Activated CD4-positive, alpha-beta T cell treated with anti-CD3 and anti-CD28 coated beads, Interleukin-2, amount 10 ng/mL, durations not matched to agents 7 days and 5 days (primary cell): ENCODE results near the gene TNK2. TPM values are rescaled to one million over a fixed set of nuclear protein-coding genes. Genes with fewer than 3 reads are reported as not detected.
"Not testable (repeated sequence)": the region's sequence is repeated elsewhere in the genome, so short reads cannot be mapped to it uniquely, and the experiment has no call there.

Experiments used
- CTCF ChIA-PET: fragments of 350-600 bp; sonication (Branson Sonifier 250); formaldehyde crosslinking; loops from one replicate; lab custom pipeline; 2021; ENCODE audit warnings: antibody characterized with exemption; lab: Charles Lee
- POLR2A ChIA-PET: fragments of 350-600 bp; sonication (Branson Sonifier 250); formaldehyde crosslinking; loops from one replicate; lab custom pipeline; 2021; ENCODE audit warnings: antibody characterized with exemption; lab: Charles Lee
- DNase-seq: peaks from one replicate; pipeline ENCODE4 v3.0.0-alpha.2; 2020
- H3K27ac Mint-ChIP-seq: one replicate; pipeline ENCODE4 v1.8.0; 2021; ENCODE audit warnings: mild to moderate bottlenecking, moderate library complexity, mixed read lengths
- H3K27me3 Mint-ChIP-seq: one replicate; pipeline ENCODE4 v1.8.0; 2021; ENCODE audit warnings: mixed read lengths
- H3K36me3 Mint-ChIP-seq: one replicate; pipeline ENCODE4 v1.8.0; 2021; ENCODE audit warnings: low read depth, mixed read lengths
- H3K4me1 Mint-ChIP-seq: one replicate; pipeline ENCODE4 v1.8.0; 2021; ENCODE audit warnings: mixed read lengths
- H3K4me3 Mint-ChIP-seq: one replicate; pipeline ENCODE4 v1.8.0; 2021; ENCODE audit warnings: mild to moderate bottlenecking, moderate library complexity, mixed read lengths
- H3K9me3 Mint-ChIP-seq: one replicate; pipeline ENCODE4 v1.8.0; 2021; ENCODE audit warnings: mixed read lengths
- total RNA-seq, 2 experiments: library from RNA; stranded (reverse); gene quantifications; one replicate each; pipeline ENCODE4 v1.2.3, GENCODE V29; 2021

TNK2 gene
- total RNA-seq = 100 to 1,000 TPM; 121 to 136 TPM

- peak within 1 kb of the TSS; percentile 91 for H3K4me3 Mint-ChIP-seq
- H3K36me3 Mint-ChIP-seq = peaks cover 34% of the 10 kb centered on the region
- peak within 1 kb of the TSS; percentile 99 for H3K27ac Mint-ChIP-seq
- peak; percentile 68 for DNase-seq
- no peaks in the 10 kb centered on the region for H3K27me3 Mint-ChIP-seq
- ChIA-PET POLR2A (interaction anchor here (1.1 kb wide), 1 partner anchor 13 kb away, joined by 6 read pairs; no protein-coding TSS in a partner anchor), CTCF (interaction anchor here (0.9 to 9.8 kb wide), 9 partner anchors 8 to 637 kb away, joined by 3 to 128 read pairs (median 4); partner anchors contain the start of gene XXYLT1)
- peaks cover 39% of the 10 kb centered on the region for H3K4me1 Mint-ChIP-seq
- H3K9me3 Mint-ChIP-seq = no peaks in the 10 kb centered on the region
Observed at GRCh38 chr3:195907934-195908693, at the start of gene TNK2. Gene TNK2, minus strand, starts transcription at chr3:195908551. Its CDS starts 19,963 bp downstream, at chr3:195888588.

- no peak for DNase-seq
- Mint-ChIP-seq H3K27ac (no peak overlapping the region), H3K36me3 (peaks cover 24% of the 10 kb centered on the region), H3K9me3 (peaks cover 2% of the 10 kb centered on the region), H3K4me3 (no peak overlapping the region), H3K4me1 (peaks cover 38% of the 10 kb centered on the region), H3K27me3 (no peaks in the 10 kb centered on the region)
- CTCF ChIA-PET = no interaction called here
- POLR2A ChIA-PET = no interaction called here
Observed at GRCh38 chr3:195956577-195956976, 48.2 kb upstream of the TNK2 start.

GRCh38 chr3:195955416-195955841 is 47.1 kb upstream of the TNK2 start:
- peaks cover 37% of the 10 kb centered on the region for H3K4me1 Mint-ChIP-seq
- POLR2A ChIA-PET, CTCF ChIA-PET, H3K27me3 Mint-ChIP-seq, DNase-seq, H3K9me3 Mint-ChIP-seq: not testable (repeated sequence)
- peak overlapping the region; percentile 54 for H3K27ac Mint-ChIP-seq
- peaks cover 14% of the 10 kb centered on the region for H3K36me3 Mint-ChIP-seq
- H3K4me3 Mint-ChIP-seq = peak overlapping the region; percentile 56

- H3K9me3 Mint-ChIP-seq, CTCF ChIA-PET, POLR2A ChIA-PET, DNase-seq, H3K27me3 Mint-ChIP-seq: not testable (repeated sequence)
- Mint-ChIP-seq H3K36me3 (peaks cover 14% of the 10 kb centered on the region), H3K4me1 (peaks cover 42% of the 10 kb centered on the region), H3K27ac (peak overlapping the region; percentile 91), H3K4me3 (peak overlapping the region; percentile 80)
Observed at GRCh38 chr3:195954752-195955119, 46.4 kb upstream of the TNK2 start.

GRCh38 chr3:195954052-195954751 is 45.9 kb upstream of the TNK2 start:
- POLR2A ChIA-PET, H3K27me3 Mint-ChIP-seq, H3K9me3 Mint-ChIP-seq, CTCF ChIA-PET: not testable (repeated sequence)
- DNase-seq = peak; percentile 84
- Mint-ChIP-seq H3K27ac (peak overlapping the region; percentile 91), H3K4me3 (peak overlapping the region; percentile 80), H3K36me3 (peaks cover 11% of the 10 kb centered on the region), H3K4me1 (peaks cover 39% of the 10 kb centered on the region)

- DNase-seq, H3K27me3 Mint-ChIP-seq, H3K9me3 Mint-ChIP-seq, H3K36me3 Mint-ChIP-seq, POLR2A ChIA-PET, CTCF ChIA-PET, H3K27ac Mint-ChIP-seq: not testable (repeated sequence)
- Mint-ChIP-seq H3K4me3 (peak overlapping the region; percentile 16), H3K4me1 (peaks cover 32% of the 10 kb centered on the region)
Observed at GRCh38 chr3:195952590-195952989, 44.2 kb upstream of the TNK2 start.

GRCh38 chr3:195951443-195952177 is 43.3 kb upstream of the TNK2 start:
- peaks cover 32% of the 10 kb centered on the region for H3K4me1 Mint-ChIP-seq
- POLR2A ChIA-PET, H3K27me3 Mint-ChIP-seq, DNase-seq, H3K36me3 Mint-ChIP-seq, H3K27ac Mint-ChIP-seq, H3K4me3 Mint-ChIP-seq, H3K9me3 Mint-ChIP-seq: not testable (repeated sequence)
- CTCF ChIA-PET = interaction anchor here (0.6 kb wide), 1 partner anchor 9 kb away, joined by 3 read pairs; no protein-coding TSS in a partner anchor

- CTCF ChIA-PET = interaction anchor here (0.6 kb wide), 1 partner anchor 10 kb away, joined by 3 read pairs; no protein-coding TSS in a partner anchor
Observed at GRCh38 chr3:195950731-195951130, 42.4 kb upstream of the TNK2 start.

GRCh38 chr3:195950164-195950563 is 41.8 kb upstream of the TNK2 start:
- DNase-seq, H3K4me3 Mint-ChIP-seq, POLR2A ChIA-PET: not testable (repeated sequence)

More at GRCh38 chr3:195950731-195951130, 42.4 kb upstream of the TNK2 start:
- POLR2A ChIA-PET, DNase-seq, H3K4me3 Mint-ChIP-seq, H3K9me3 Mint-ChIP-seq, H3K27ac Mint-ChIP-seq, H3K36me3 Mint-ChIP-seq, H3K27me3 Mint-ChIP-seq: not testable (repeated sequence)
- peaks cover 26% of the 10 kb centered on the region for H3K4me1 Mint-ChIP-seq

GRCh38 chr3:195946910-195947699 is 38.8 kb upstream of the TNK2 start:
- H3K27me3 Mint-ChIP-seq, H3K27ac Mint-ChIP-seq, H3K36me3 Mint-ChIP-seq, H3K9me3 Mint-ChIP-seq, POLR2A ChIA-PET, H3K4me3 Mint-ChIP-seq, DNase-seq: not testable (repeated sequence)
- H3K4me1 Mint-ChIP-seq = peaks cover 16% of the 10 kb centered on the region
- CTCF ChIA-PET = interaction anchor here (0.5 to 1.1 kb wide), 3 partner anchors 33 to 213 kb away, joined by 3 to 4 read pairs (median 4); no protein-coding TSS in a partner anchor

More at GRCh38 chr3:195950164-195950563, 41.8 kb upstream of the TNK2 start:
- H3K4me1 Mint-ChIP-seq = peaks cover 23% of the 10 kb centered on the region
- CTCF ChIA-PET, H3K27me3 Mint-ChIP-seq, H3K9me3 Mint-ChIP-seq, H3K36me3 Mint-ChIP-seq, H3K27ac Mint-ChIP-seq: not testable (repeated sequence)

- CTCF ChIA-PET = interaction anchor here (0.7 to 3.7 kb wide), 4 partner anchors 8 to 1816 kb away, joined by 3 to 12 read pairs (median 6); no protein-coding TSS in a partner anchor
- H3K36me3 Mint-ChIP-seq, H3K4me1 Mint-ChIP-seq, H3K27ac Mint-ChIP-seq, H3K4me3 Mint-ChIP-seq, H3K27me3 Mint-ChIP-seq, H3K9me3 Mint-ChIP-seq, DNase-seq: not testable (repeated sequence)
- POLR2A ChIA-PET = interaction anchor here (0.8 kb wide), 1 partner anchor 58 kb away, joined by 5 read pairs; no protein-coding TSS in a partner anchor
Observed at GRCh38 chr3:195941265-195941815, 33.0 kb upstream of the TNK2 start.
